HG02623 (cell line): ENCODE measurements around the gene DENND4A.

Source experiments
- ATAC-seq: cut with Tn5 transposase; IDR thresholded peaks from one replicate; pipeline ENCODE4 v1.9.1; 2021; ENCODE audit warnings: moderate library complexity; ENCODE audit not compliant: unreplicated experiment

DENND4A gene

GRCh38 chr15:65792138-65792987 is at the start of gene DENND4A:
Gene DENND4A, minus strand, starts transcription at chr15:65792293. Its CDS starts 35,843 bp downstream, at chr15:65756450.
- peak; percentile 78 for ATAC-seq

GRCh38 chr15:65841121-65841930 is 49.2 kb upstream of the DENND4A start:
- no peak for ATAC-seq

GRCh38 chr15:65839985-65840384 is 47.9 kb upstream of the DENND4A start:
- ATAC-seq = no peak

- no peak for ATAC-seq
Measured at GRCh38 chr15:65839354-65839901, 47.3 kb upstream of the DENND4A start.

- ATAC-seq = no peak
Measured at GRCh38 chr15:65837301-65838294, 45.5 kb upstream of the DENND4A start.

- ATAC-seq = no peak
Measured at GRCh38 chr15:65836665-65837064, 44.6 kb upstream of the DENND4A start.

- ATAC-seq = no peak
Measured at GRCh38 chr15:65835447-65835846, 43.4 kb upstream of the DENND4A start.

- ATAC-seq = no peak
Measured at GRCh38 chr15:65834603-65835282, 42.6 kb upstream of the DENND4A start.

- no peak for ATAC-seq
Measured at GRCh38 chr15:65833501-65834205, 41.6 kb upstream of the DENND4A start.

- ATAC-seq = no peak
Measured at GRCh38 chr15:65832549-65833364, 40.7 kb upstream of the DENND4A start.

- ATAC-seq = no peak
Measured at GRCh38 chr15:65829130-65829764, 37.2 kb upstream of the DENND4A start.

- no peak for ATAC-seq
Measured at GRCh38 chr15:65828585-65828984, 36.5 kb upstream of the DENND4A start.

- ATAC-seq = no peak
Measured at GRCh38 chr15:65827065-65827464, 35.0 kb upstream of the DENND4A start.

- no peak for ATAC-seq
Measured at GRCh38 chr15:65824941-65825544, 33.0 kb upstream of the DENND4A start.

- ATAC-seq = no peak
Measured at GRCh38 chr15:65824031-65824743, 32.1 kb upstream of the DENND4A start.

- no peak for ATAC-seq
Measured at GRCh38 chr15:65822316-65822715, 30.2 kb upstream of the DENND4A start.

GRCh38 chr15:65821070-65821469 is 29.0 kb upstream of the DENND4A start:
- ATAC-seq = no peak
